ENCODE data around the gene SEMA6A.

SEMA6A gene

DNA sequence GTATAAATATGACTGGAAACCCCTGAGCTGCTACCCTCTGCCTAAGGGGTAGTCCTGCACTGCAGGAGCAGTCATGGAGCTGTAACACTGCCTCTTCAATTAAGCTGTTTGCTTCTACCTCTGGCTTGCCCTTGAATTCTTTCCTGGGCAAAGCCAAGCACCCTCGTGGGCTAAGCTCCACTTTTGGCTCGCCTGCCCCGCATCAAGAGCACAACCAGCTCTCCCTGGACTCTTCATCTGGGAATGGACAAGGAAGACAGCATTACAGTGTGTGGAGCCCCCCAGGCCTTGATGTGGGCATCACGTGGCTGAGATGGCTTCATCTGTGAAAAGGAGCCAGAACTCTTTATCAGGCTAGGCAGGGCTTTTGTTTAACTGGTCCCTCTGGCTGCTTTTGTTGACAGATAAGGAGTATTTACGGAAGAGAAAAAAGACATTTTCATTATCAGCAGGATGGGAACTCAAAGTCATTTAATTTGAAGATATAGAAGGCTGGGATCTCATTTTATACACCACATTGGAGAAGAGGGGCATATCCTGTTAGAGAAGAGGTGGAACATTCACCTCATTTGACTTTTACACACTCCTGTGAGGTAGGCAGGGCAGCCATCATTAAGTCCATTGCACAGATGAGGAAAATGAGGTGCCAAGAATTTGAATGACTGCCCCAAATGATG is 137.8 kb downstream of the SEMA6A start:
- DNase-seq = no peak

DNA sequence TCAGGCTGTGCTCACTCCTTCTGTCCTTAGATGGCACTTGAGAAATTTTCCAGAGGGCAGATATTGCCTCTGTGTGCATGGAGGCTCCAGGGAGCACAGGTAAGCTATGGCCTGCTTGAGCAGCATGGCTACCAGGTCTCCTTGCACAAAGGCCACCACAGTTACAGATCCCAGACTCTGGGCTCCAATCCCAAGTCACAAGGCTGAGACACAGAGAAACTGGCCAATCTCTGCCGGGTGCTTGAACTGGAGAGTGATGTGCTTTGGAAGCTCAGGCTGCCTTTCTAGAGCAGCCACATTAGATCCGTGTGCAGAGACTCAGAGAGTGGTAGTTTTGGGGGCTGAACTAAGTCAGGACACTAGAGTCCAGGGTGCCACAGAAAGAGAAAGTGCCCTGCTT is 145.7 kb downstream of the SEMA6A start:
- no peak for DNase-seq

DNA sequence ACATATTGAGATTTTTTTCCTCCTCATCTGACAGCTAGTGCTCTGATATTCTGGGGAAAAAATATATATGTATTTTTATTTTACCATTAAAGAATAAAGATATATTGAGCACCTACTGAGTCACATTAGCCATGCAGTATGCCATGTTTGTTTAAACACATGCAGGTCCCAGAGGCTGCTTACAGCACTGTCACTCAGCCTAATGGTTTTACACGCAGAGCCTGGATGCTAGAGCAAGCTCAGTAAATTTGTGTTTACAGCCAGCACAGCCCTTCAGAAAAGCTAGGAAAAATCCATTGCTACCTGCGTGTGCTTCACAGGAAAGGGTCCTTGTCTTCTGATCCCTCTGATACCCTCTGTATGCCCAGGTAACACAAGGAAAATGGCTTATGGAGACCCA is 146.2 kb downstream of the SEMA6A start:
- no peak for DNase-seq

DNA sequence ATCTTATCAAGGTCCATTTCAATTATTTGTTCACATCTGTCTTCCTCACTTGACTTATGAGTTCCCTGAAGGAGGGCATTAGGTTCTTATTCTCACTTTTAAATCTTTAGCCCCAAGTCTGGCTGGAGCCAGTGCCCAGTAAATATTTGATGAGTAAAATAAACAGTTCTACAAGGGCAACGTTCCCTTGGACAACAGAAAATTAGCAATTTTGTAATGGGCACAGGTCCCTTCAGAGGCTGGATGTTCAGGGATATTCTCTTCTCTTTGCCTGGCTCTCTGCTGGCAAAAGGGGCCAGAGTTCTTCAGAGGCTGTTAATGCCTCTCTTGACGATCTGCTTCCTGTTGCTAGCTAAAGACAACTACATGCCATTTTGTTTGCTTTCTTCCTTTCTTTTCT is 149.7 kb downstream of the SEMA6A start:
- DNase-seq = no peak

DNA sequence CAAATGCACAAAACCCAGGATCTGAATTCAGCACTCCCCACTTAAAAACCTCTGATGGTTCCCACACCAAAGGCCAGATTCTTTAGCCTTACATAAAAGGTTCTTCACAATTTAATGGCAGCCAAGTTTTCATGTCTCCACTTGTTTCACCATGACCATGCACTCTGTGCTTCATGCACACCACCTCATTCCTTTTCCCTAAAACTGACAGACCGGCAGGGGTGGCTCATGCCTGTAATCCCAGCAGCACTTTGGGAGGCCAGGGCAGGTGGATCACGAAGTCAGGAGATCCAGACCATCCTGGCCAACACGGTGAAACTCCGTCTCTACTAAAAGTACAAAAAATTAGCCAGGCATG is 150.4 kb downstream of the SEMA6A start:
- no peak for DNase-seq

DNA sequence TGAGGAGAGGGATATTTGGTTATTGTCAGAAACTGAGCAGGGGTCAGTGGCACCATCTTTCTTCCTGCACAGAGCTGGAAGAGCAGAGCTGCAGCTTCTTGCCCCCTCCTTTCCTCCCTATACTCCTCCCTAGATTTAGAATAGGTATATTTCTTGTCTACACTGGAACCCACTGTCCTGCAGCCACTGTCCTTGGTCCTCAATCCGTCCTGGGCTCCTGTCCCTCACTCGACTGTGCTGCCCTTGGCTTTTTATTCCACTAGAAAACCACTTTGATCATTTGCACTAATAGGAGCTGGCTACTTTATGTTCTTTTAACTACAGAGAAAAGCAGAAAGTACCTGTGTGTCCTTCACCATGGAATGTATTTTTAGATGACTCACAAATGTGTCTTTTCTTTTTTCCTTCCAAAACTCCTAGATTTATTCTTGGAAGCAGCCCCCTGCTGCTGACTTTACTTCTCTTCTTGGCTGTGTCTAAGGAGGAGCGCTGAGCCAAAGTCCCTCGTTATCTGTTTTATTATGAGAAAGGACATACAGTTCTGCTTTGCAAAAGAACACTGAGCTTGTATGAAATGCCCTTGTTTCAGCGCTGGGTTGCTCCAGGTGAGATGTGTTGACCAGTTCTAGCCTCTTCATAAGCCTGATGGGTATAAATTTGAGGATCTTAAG is 150.9 kb downstream of the SEMA6A start:
- no peak for DNase-seq

DNA sequence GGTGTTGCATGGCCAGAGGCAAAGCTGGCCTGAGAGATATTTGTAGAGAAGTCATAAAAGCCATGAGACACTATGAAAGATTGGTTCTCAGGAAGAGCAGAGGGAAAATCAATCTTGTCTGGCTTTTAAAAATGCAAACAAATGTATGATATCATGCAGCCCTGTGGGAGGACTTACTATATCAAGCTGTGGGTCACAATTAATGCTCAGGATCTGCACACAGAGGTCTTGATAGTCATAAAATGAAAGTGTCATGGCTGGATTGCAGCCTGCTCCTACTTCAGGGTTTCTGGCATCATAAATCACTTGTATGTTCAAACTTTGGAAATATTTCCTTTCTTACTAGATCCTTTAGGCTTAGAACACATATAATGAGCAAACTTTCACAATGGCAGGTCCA is 151.5 kb downstream of the SEMA6A start:
- DNase-seq = no peak

DNA sequence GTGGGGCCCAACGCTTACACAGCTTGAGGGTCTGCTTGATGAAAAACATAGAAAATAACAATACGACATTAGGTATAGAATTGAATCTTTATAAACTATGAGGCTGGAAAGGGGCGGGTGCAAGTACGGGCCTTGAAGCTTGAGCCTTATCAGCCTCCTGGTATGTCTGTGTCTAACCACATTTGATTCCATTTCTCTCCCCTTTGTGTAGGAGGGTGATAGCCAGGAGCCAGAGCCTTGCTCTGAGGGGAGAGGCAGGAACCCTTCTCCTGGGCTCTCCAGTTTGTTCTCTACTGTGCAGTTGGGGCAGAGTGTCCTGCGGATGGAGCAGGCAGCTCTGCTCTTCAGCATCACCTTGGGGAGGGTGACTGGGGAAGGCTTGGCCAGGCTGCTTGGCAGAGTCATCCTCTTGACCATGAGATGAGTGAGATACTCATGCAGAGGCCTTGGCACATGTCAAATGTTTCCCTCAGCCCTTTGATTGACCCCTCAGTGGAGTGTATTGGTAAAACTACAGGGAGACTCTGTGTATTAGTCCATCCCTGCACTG is 153.5 kb downstream of the SEMA6A start:
- no peak for DNase-seq

DNA sequence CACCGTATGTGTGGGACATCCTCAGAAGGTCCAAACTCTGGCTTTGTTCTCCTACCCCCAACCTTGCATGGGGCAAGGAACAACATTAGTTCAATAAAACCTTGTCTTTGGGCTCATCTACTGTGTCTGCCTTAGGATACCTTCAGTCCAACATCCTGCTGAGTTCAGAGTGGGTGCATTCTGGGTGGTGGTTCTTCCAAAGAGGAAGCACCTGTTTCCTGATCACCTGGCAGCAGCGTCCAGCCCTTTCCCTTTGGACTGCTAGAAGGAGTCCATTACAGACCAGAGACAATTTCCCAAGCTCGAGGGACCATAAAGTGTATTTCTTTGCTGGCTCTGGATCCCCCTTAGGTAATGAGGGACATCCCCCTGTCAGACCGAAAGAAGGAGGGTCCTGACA is 154.1 kb downstream of the SEMA6A start:
- no peak for DNase-seq

DNA sequence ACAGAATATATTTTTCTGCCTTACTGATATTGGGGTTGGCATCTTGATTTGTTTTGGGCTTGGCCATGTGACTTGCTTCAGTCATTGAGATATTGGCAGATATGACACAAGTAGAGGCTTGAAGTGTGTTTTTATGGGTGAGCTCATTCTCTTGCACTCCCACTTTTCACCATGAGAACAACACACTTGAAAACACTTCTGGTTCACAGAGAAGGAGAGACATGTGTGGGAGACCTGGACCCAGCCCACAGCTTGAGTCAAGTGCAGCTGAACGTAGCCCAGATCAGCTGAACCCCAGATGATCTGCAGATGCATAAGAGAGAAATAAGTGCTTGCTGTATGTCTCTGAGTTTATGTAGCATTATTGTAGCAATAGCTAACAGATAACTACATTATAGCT is 155.4 kb downstream of the SEMA6A start:
- DNase-seq = no peak

DNA sequence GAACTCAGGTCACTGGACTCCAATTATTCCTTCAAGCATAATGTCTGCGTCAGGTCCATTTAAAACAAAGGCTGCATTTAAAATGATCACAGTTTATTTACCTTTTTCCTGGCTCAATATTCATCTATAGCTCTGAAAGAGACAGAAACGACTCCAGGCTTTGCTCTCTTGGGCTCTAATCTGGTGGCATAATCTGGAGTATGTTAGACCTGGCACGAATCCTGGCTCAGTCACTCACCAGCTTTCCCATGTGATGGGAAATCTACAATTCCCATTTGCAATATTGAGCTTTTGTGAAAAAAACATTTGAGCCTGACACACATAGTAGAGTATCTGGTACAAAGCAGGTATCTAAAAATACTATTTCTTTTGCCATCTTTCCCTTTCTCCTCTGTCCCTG is 155.8 kb downstream of the SEMA6A start:
- no peak for DNase-seq

DNA sequence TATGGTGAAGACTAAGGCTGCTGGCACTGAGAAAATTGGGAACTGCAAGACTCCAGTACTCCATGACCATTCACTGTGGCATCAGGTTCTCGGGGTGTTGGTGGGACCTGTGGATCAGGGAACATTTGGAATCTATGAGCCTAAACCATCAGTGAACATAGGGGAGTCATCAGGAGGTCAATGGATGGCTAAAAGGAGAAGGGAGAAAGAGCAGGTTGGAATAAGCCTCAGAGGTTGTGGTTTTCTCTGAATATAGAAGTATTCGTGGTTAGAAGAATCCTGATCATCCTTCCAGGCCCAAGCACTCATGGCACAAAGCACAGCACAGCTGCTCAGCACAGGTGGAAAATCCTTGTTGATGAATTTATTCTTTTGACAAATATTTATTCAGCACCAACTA is 156.6 kb downstream of the SEMA6A start:
- no peak for DNase-seq

DNA sequence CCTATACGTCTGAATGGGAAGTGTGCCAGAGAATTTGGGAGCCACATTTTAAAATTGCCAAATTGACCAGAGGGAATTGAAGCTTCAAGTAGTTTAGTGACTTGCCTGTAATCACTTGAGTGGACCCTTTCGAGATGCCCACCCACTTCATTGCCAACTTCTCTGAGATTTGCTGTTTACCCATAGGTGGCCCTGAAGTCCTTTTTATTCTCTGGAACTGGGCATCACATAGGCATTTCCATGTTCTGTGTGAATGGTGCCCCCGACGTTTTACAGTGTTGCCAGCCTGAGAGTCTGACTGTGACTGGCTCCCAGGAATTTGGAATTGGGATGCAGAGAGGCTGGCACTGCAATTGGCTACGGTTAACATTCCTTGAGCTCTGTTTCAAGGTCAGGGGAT is 158.6 kb downstream of the SEMA6A start:
- no peak for DNase-seq

DNA sequence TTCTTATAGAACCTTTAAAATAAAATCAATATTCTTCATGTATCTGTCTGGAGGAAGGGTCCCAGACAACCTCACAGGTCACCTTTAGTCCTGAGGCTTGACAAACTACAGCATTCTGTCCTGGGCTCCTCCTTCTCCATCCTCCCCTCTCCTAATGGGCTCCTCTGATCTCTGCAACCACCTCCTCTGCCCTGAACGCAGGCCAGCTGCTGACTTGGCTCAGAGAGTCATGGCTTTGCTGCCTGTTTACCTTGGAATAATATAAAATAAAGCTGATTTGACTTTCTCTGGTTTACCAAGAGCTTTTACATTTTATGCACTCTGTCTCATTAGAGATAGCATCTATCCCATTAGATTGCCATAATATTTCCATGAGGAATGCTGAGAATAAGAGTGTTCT is 159.4 kb downstream of the SEMA6A start:
- DNase-seq = no peak

DNA sequence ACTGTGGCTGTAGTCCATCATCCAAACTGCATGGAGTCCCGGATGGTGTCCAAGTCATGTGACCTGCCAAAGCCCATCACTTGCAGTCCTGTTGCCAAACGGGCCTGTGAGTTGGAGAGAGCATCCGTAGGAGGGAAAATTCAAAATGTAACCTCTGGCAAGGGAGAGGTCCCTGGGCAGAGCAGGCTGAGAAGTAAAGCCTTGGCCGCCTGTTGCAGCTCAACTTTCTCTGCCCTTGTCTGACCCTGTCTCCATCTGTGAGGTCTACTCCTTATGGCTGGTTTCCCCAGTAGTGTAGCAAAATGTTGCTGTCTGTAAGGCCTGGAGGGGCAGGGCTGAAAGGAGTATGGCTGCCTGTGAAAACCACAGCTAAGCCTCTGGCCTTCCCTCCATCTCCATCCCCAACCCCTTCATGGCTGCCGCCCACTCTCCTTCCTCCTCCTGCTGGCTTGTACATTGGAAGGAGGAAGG is 163.5 kb downstream of the SEMA6A start:
- DNase-seq = no peak

DNA sequence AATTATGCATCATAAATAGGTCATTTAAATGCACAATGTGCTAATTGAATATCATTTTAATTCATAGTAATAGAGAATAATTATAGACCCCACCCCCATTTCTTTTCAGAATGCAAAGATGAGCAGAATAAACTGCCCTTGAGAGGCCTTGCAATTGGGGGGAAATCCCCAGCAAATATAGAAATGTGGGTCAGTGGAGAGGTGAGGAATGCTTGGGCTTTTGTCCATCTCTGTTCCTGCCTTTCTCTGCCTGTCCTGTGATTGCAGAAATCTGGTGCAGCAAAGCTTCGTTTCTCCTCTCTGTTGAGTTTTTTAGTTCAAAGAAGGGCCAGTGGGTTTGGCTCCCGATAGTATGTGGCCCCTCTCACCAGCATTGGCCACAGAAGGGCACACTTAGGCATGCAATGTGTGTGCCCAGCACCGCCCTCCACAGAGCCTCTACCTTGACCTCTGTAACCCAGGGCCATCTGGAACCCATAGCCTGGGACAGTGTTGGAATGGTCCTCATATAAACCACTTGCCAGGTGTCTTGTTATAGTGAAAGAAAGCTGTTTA is 164.2 kb downstream of the SEMA6A start:
- DNase-seq = no peak

DNA sequence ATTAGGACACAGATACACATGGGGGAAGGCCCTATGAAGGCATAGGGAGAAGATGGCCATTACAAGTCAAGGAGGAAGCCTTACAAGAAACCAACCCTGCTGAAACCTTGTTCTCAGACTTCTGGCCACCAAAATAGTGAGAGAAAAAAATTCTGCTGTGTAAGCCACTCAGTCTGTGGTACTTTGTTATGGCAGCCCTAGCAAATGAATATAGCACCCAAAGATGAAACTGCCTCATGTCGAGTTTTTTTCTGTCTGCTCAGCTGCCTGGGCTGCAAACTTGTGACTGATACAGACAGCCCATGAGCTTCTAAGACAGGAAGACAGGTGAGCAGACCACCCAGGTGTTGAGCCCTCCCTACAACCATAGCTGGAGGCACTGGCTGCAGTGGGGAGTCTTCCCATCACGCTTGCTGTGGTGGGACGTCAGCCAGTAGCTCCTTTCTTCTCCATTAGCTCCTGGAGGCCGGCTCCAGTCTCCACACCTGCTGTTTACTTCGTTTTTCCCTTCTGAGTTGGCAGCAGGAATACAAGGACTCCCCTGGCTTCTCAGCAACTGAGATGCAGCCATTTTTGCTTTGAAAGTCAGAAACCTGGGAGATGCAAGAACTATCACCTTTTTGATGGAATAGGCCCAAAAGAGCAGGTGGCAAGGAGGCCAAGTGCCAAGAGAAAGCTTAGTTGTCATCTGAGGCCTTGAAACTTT is 164.9 kb downstream of the SEMA6A start:
- DNase-seq = no peak

DNA sequence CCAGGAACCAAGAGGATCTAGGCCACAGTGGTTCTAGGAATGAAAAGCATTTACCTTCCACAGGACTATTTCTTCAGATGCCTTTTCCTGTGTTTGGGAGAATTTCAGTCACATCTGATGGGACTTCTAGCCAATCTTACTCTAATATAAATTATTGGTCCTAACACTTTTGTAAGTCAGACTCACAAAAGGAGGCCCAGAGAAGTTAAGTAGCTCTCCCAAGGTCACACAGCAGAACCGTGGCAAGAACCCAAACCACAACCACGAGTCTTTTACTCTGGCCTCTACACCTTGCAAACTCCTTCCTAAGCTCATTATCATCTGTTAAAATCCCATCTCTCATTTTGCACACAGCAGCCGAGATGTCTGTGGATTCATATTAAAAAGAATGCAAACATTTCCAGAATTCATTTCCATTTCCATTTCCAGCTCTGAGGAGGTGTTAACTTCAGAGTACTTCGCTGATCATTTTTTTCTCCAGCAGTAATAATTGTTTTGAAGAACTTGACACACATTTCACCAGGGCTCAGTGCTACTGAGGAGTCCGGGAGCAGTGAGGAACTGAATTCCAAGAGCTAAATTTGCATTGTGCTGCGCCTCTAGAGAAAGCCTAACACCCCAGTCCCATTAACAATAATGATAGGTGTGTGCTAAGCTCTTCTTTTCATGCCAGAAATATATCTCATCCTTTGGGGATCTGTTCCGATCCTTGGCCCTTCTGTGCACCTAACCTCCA is 168.1 kb downstream of the SEMA6A start:
- no peak for DNase-seq

DNA sequence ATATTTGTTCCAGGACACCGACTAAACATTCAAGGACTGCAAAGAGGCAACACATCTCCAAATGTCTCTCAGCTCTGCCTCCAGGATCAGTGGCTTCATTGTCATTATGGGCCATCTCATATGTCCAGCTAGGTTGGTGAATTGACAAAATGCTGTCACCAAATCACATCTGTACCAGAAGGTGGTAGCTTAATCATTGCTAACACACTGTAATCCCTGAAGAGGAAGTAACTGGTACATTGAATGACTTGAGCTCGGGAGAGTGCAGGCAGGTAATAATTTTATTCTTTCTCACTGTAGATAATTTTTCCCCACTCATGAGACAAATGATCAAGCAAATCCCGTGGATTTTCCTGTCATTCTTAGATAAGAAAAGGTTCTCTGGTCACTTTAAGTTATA is 169.8 kb downstream of the SEMA6A start:
- DNase-seq = no peak

DNA sequence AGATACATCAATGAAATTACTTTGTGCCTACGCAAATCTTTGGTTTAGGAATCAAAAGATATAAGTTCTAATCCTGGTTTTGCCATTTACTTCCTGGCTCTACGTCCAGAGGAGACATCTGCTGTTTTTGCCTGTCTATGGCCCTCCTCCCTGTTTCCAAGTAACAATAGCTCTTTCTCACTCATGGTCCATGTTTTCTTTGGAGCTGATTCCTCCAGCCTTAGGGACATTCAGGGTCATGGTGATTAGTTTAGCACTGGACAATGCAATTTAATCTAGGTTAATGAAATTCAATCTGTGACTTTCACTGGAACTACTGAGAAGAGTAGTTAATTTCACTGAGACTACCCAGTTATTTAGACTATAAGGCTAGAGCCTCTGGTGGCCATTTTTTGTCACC is 170.6 kb downstream of the SEMA6A start:
- DNase-seq = no peak

DNA sequence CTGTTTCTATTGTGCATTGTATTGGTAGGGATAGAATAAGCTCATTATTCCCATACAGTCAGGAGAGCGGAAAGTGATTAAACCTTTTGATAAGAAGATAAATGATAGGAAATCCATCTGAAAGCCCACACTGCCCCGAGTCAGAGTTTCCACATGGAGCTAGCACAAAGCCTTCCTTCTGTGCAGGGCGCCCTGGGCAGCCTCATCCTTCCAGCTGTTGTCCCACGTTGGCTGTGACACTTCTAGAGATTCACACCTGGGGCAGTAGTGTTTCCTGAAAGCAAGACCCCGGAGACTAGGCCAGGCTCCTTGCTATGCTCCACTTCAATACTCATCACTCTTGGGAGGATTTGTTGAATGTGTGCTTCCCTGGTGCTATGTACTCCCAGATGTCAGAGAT is 172.4 kb downstream of the SEMA6A start:
- DNase-seq = no peak

DNA sequence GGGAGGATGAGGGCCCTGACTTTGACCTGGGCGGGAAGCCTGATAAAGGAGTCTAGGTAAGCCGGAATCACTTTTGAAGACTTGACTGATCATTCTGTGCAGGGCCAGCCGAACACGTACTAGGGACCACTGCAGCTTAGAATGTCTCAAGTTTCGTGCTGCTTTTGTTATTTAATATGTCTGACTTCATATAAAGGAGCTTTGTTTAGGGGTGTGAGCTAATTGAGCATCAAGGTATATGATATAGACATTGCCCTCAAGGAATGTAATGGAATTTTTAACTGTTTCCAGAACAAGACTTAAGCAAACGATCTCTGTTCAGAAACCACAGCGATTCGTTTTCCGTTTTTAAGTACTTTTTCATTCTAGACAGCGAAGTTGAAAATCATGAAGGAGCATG is 173.0 kb downstream of the SEMA6A start:
- DNase-seq = no peak

DNA sequence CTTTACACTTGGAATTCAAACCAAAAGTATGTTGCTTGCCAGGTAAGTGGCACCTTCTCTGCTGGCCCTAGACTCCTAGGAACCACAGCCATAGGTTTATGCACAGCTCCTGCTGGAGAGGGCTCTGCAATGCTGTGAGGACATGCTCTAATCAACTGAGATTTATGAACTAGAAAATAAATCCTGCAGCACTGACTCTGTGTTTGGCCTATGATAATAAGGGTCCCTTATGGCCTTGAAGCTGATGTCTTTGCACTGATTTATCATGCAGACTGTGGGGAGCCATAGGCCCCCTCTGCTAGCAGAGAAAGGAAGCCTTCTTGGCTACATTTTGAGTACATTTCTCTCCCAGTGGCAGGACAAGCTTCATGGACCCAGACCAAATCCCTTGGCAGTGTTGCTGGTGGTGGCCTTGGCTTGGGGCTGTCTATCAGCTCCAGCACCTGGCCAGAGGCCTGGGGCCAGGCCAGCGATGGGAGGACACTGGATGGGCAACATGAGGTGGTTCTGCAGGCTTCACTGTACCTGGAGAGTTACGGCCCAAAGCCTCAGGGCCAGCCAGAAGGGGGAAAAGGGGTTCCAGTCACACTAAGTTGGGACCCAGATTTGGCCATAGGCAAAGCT is 178.0 kb downstream of the SEMA6A start:
- no peak for DNase-seq
